COR-L47 (cell line): ENCODE data around the gene PRTG.
"Not testable (repeated sequence)": the region's sequence is repeated elsewhere in the genome, so short reads cannot be mapped to it uniquely, and the experiment has no call there.

Source experiments
- DNase-seq: peaks from one replicate; lab custom pipeline; 2025; lab: John Stamatoyannopoulos, UW

Gene PRTG

GRCh38 chr15:55742927-55743728, at the start of gene PRTG:
Gene PRTG, minus strand, starts transcription at chr15:55743152. Its CDS starts 221 bp downstream, at chr15:55742931.
- DNase-seq, result peak; percentile 35

- DNase-seq, result peak; percentile 62
These were observed 48.8 kb upstream of the PRTG start for GRCh38 chr15:55791551-55792400.

GRCh38 chr15:55789066-55789660, 46.2 kb upstream of the PRTG start:
- DNase-seq, result no peak

- no peak for DNase-seq
These were observed 43.4 kb upstream of the PRTG start for GRCh38 chr15:55786341-55786740.

- not testable (repeated sequence) for DNase-seq
These were observed 42.6 kb upstream of the PRTG start for GRCh38 chr15:55785593-55785992.

- DNase-seq, result no peak
These were observed 41.3 kb upstream of the PRTG start for GRCh38 chr15:55784286-55784685.

- no peak for DNase-seq
These were observed 39.9 kb upstream of the PRTG start for GRCh38 chr15:55782901-55783300.

GRCh38 chr15:55780292-55780691, 37.3 kb upstream of the PRTG start:
- no peak for DNase-seq

GRCh38 chr15:55778932-55779331, 36.0 kb upstream of the PRTG start:
- DNase-seq, result no peak

- no peak for DNase-seq
These were observed 32.4 kb upstream of the PRTG start for GRCh38 chr15:55775316-55775715.

GRCh38 chr15:55774113-55774970, 31.4 kb upstream of the PRTG start:
- no peak for DNase-seq

- DNase-seq, result no peak
These were observed 27.9 kb upstream of the PRTG start for GRCh38 chr15:55770806-55771205.

GRCh38 chr15:55770261-55770660, 27.3 kb upstream of the PRTG start:
- DNase-seq, result no peak

GRCh38 chr15:55768670-55769185, 25.8 kb upstream of the PRTG start:
- no peak for DNase-seq

GRCh38 chr15:55766676-55767075, 23.7 kb upstream of the PRTG start:
- no peak for DNase-seq

GRCh38 chr15:55764398-55764797, 21.4 kb upstream of the PRTG start:
- DNase-seq, result no peak

GRCh38 chr15:55758580-55758986, 15.6 kb upstream of the PRTG start:
- DNase-seq, result no peak

GRCh38 chr15:55753433-55753832, 10.5 kb upstream of the PRTG start:
- not testable (repeated sequence) for DNase-seq

- no peak for DNase-seq
These were observed 7.8 kb upstream of the PRTG start for GRCh38 chr15:55750706-55751105.

- DNase-seq, result no peak
These were observed 1.0 kb upstream of the PRTG start for GRCh38 chr15:55743729-55744655.
